Upper lobe of left lung (tissue), 4 donors: ENCODE measurements around the gene NCMAP.

ENCODE experiments used
- CTCF ChIP-seq, 6 experiments: fragments of 450-650 bp in 4 of 6; fragments of 200-600 bp in 2 of 6; sonication (generic) in 2 of 6; IDR thresholded peaks; one replicate each; pipeline ENCODE4 v1.5.1; 2016 to 2019; ENCODE audit warnings: antibody characterized with exemption in 6 of 6
- POLR2A ChIP-seq, 4 donors: fragments of 450-650 bp; IDR thresholded peaks; one replicate each; pipeline ENCODE4 v1.5.1; 2016 to 2017; ENCODE audit warnings: antibody characterized with exemption in 4 of 4, mild to moderate bottlenecking in 2 of 4
- POLR2AphosphoS5 ChIP-seq, 2 donors: sonication (generic); formaldehyde crosslinking; IDR thresholded peaks; one replicate each; pipeline ENCODE4 v1.5.1; 2017; ENCODE audit warnings: antibody characterized with exemption in 2 of 2

- TF ChIP-seq CTCF (IDR thresholded peaks at IDR 0.05) (no peak), POLR2AphosphoS5 (IDR thresholded peaks at IDR 0.05) (no peak), POLR2A (IDR thresholded peaks at IDR 0.05) (no peak)
Observed at GRCh38 chr1:24644100-24644384, 88.2 kb downstream of the NCMAP start.
